GM18867 (cell line): ENCODE measurements around the gene PHF1.

Experiments
- ATAC-seq: cut with Tn5 transposase; IDR thresholded peaks from one replicate; pipeline ENCODE4 v1.9.1; 2021; ENCODE audit warnings: mild to moderate bottlenecking, moderate library complexity; ENCODE audit not compliant: unreplicated experiment

Gene PHF1

GRCh38 chr6:33430991-33431879, 20.4 kb downstream of the PHF1 start:
- no peak for ATAC-seq

GRCh38 chr6:33431880-33432541, 21.2 kb downstream of the PHF1 start:
- ATAC-seq: no peak

- ATAC-seq: no peak
Observed at GRCh38 chr6:33432546-33432945, 21.7 kb downstream of the PHF1 start.

- no peak for ATAC-seq
Observed at GRCh38 chr6:33433001-33433543, 22.3 kb downstream of the PHF1 start.

GRCh38 chr6:33433544-33434191, 22.9 kb downstream of the PHF1 start:
- ATAC-seq: no peak

- no peak for ATAC-seq
Observed at GRCh38 chr6:33434961-33435360, 24.1 kb downstream of the PHF1 start.

GRCh38 chr6:33437666-33438065, 26.9 kb downstream of the PHF1 start:
- ATAC-seq: no peak

GRCh38 chr6:33438978-33439594, 28.3 kb downstream of the PHF1 start:
- ATAC-seq: no peak

- ATAC-seq: no peak
Observed at GRCh38 chr6:33439956-33440648, 29.3 kb downstream of the PHF1 start.

GRCh38 chr6:33440649-33441309, 30.0 kb downstream of the PHF1 start:
- no peak for ATAC-seq

GRCh38 chr6:33441457-33441856, 30.6 kb downstream of the PHF1 start:
- no peak for ATAC-seq

- ATAC-seq: no peak
Observed at GRCh38 chr6:33442283-33442682, 31.5 kb downstream of the PHF1 start.

- no peak for ATAC-seq
Observed at GRCh38 chr6:33443025-33443424, 32.2 kb downstream of the PHF1 start.

- ATAC-seq: no peak
Observed at GRCh38 chr6:33443619-33444504, 33.0 kb downstream of the PHF1 start.

GRCh38 chr6:33445119-33445603, 34.3 kb downstream of the PHF1 start:
- ATAC-seq: no peak

- no peak for ATAC-seq
Observed at GRCh38 chr6:33446356-33446755, 35.5 kb downstream of the PHF1 start.

GRCh38 chr6:33450434-33450833, 39.6 kb downstream of the PHF1 start:
- no peak for ATAC-seq

GRCh38 chr6:33451606-33452005, 40.8 kb downstream of the PHF1 start:
- no peak for ATAC-seq

GRCh38 chr6:33452496-33452895, 41.7 kb downstream of the PHF1 start:
- ATAC-seq: no peak
